ENCODE data around the gene PITX1.

Gene PITX1

GRCh38 chr5:135031813-135032694 is 2.0 kb downstream of the PITX1 start:
- no peak for TF ChIP-seq ZNF274 (IDR thresholded peaks at IDR 0.05; ENCODE audit: low read depth, low read length)
- peak overlapping the region; percentile 58; the same call in 1 of the 2 replicates for H3K4me3 ChIP-seq (ENCODE audit: low read length)

GRCh38 chr5:135030956-135031812 is 2.8 kb downstream of the PITX1 start:
- H3K4me3 ChIP-seq (ENCODE audit: low read length) = no peak overlapping the region; the same call in 1 of the 2 replicates
- TF ChIP-seq ZNF274 (IDR thresholded peaks at IDR 0.05; ENCODE audit: low read depth, low read length) = no peak

- TF ChIP-seq ZNF274 (IDR thresholded peaks at IDR 0.05; ENCODE audit: low read depth, low read length) = no peak
- H3K4me3 ChIP-seq (ENCODE audit: low read length) = no peak overlapping the region; the same call in 1 of the 2 replicates
Measured at GRCh38 chr5:135030123-135030955, 3.7 kb downstream of the PITX1 start.

GRCh38 chr5:135029477-135030122 is 4.4 kb downstream of the PITX1 start:
- no peak overlapping the region for H3K4me3 ChIP-seq (ENCODE audit: low read length)

DNA sequence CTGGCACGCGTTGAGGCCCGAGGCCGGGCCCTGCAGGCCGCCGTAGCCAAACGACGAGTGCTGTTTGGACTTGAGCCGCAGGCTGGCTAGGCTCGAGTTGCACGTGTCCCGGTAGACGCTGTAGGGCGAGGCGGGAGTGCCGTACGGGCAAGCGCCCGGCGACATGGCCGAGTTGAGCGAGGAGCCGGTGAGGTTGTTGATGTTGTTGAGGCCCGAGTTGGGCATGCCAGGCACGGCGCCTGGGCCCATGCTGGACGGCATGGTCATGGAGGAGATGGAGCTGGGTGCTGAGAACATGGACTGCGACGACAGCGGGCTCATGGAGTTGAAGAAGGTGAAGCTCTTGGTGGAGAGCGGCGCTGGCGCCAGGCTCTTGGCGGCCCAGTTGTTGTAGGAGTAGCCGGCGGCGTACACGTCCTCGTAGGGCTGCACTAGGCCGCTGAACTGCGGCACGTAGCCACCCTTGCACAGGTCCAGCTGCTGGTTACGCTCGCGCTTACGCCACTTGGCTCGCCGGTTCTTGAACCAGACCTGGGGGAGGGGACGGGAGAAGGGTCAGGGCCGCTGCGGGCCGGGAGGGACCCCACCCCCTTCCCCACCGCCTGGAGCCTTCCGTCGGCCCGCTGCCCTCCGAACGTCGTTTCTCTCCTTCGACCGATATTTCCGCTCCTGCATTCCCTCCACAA is 5.1 kb downstream of the PITX1 start:
- H3K4me3 ChIP-seq (ENCODE audit: low read length) = no peak overlapping the region

More at GRCh38 chr5:135029477-135030122, 4.4 kb downstream of the PITX1 start:
- TF ChIP-seq ZNF274 (IDR thresholded peaks at IDR 0.05; ENCODE audit: low read depth, low read length) = no peak

GRCh38 chr5:135027697-135028615 is 6.1 kb downstream of the PITX1 start:
- TF ChIP-seq ZNF274 (IDR thresholded peaks at IDR 0.05; ENCODE audit: low read depth, low read length) = no peak
- H3K4me3 ChIP-seq (ENCODE audit: low read length) = no peak overlapping the region

More for the DNA sequence above, 5.1 kb downstream of the PITX1 start:
- no peak for TF ChIP-seq ZNF274 (IDR thresholded peaks at IDR 0.05; ENCODE audit: low read depth, low read length)

DNA sequence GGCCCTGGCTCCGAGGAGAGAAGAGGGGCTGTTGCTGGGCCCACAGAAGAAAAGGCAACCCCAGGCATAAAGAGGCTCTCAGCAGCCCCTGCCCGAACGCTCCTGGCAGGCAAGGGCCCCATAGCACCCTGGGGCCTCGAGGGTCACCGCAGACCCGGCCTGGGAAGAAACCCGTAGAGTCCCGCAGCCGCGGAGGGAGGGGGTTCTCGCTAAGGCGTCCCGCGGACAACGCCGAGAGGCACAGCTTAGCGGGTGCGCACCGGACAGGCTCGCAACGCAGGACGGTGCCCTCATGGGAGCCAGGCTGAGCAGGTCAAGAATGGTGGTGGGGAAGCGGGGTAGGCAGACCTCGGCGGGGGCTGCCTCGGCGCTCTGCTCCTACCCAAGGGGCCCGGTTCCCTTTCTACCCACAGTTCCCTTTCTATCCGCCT is 6.7 kb downstream of the PITX1 start:
- no peak overlapping the region for H3K4me3 ChIP-seq (ENCODE audit: low read length)
- no peak for TF ChIP-seq ZNF274 (IDR thresholded peaks at IDR 0.05; ENCODE audit: low read depth, low read length)

- H3K4me3 ChIP-seq (ENCODE audit: low read length) = no peak overlapping the region
Measured at GRCh38 chr5:135026645-135027265, 7.3 kb downstream of the PITX1 start.

DNA sequence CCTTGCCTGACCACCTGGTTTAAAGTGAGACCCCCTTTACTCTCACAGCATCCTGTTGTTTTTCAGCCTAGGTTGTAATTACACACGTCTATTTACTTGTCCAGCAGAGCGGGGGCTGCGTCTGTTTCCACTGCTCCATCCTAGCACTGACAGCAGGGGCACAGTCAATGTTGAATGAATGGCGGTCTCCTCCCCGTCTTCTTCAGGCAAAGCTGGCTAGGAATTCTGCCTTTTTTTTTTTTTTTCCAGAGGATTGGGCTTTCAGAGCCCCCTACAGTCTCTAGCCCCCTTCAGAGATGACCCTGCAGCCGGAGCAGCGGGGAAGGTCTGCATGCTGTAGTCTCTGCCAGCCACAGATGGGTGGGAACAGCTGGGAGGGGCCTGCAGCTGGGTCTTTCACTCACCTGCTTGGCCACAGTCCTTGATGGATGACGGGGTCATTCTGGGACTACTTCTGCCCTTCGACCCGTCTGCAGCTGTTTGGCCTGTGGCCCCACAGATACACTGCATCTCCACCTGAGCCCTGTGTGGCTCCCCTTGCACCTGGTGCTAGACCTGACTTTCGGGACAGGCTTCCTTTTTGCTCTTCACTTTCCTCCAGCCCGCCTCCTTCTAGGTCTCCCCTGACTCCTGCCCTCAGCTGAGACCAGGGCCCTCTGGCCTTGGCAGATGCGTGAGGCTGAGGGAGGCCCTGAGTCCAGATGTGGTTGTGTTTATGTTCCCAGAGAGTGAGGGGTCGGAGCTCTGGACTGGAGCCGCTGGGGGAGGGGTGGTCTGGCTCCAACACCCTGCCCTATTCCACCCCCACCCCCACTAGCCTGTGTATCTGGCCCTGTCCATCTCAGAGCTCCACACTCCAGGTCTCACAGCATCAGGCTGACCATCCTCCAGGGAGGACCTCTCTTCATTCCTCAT is 8.0 kb downstream of the PITX1 start:
- no peak for TF ChIP-seq ZNF274 (IDR thresholded peaks at IDR 0.05; ENCODE audit: low read depth, low read length)
- H3K4me3 ChIP-seq (ENCODE audit: low read length) = no peak overlapping the region

More at GRCh38 chr5:135026645-135027265, 7.3 kb downstream of the PITX1 start:
- no peak for TF ChIP-seq ZNF274 (IDR thresholded peaks at IDR 0.05; ENCODE audit: low read depth, low read length)

DNA sequence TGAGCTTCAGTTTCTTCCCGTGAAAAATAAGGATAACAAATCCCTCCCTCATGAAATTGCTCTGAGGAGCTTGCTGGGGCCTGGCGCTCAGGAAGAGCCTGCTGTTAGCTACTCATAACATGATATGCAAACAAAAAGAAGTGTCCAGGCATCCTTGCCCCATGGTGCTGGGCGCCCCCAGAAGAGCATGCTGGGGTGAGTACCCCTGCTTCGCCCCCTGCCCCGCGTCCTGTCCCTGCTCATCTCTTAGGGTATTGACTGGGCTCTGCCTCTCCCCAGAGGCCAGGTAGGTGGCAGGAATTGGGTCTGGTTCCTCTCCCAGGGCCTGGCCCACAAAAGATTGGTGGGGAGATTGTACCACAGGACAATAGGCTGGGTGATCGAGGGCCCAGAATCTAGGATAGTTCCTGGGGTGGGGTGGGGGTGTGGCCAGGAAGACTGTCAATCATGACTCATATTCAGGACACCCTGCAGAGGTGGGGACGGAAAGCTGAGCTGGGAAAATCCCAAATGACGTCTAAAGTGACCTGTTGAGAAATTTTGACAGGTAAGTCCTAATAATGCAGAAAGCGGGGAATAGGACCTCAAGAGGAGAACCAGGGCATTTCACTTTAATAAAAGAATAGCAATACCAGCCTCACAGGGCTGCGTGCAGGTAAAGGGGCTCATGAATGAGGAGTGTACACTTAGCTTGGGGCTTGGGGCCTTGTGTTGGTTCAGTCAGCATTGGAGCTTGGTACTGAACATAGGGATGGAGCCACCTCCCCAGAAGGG is 8.9 kb downstream of the PITX1 start:
- no peak for TF ChIP-seq ZNF274 (IDR thresholded peaks at IDR 0.05; ENCODE audit: low read depth, low read length)

More for the DNA sequence above, 8.9 kb downstream of the PITX1 start:
- no peak overlapping the region for H3K4me3 ChIP-seq (ENCODE audit: low read length)
